Hematopoietic multipotent progenitor cell treated with erythropoietin and hydrocortisone succinate and interleukin-3 and kit ligand, for 8 days (in vitro differentiated cells): ENCODE results near the gene TMEM223.
"Not testable (repeated sequence)": the region's sequence is repeated elsewhere in the genome, so short reads cannot be mapped to it uniquely, and the experiment has no call there.

Experiments
- DNase-seq: peaks from one replicate; pipeline ENCODE4 v3.0.0-alpha.2; 2015

TMEM223 gene

GRCh38 chr11:62799486-62799885, 7.7 kb upstream of the TMEM223 start:
- DNase-seq = no peak

DNA sequence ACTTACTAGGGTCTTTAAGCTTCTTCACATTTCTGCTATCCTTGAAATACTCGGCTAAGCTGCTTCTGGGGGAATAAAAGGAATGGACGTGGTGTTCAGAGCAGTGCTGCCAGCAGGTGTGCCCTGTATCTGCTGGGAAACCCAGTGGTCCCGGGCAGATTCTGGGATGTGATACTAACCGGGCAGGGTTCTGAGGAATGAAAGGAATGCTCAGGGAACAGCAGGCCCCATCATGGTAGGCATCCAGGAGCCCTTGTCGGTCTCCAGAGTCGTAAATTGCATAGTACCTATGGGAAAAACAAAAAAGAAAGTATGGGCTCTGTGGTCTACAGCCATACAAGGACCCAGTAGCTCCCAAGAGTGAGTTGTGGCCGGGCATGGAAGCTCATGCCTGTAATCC, 4.5 kb upstream of the TMEM223 start:
- DNase-seq = no peak

DNA sequence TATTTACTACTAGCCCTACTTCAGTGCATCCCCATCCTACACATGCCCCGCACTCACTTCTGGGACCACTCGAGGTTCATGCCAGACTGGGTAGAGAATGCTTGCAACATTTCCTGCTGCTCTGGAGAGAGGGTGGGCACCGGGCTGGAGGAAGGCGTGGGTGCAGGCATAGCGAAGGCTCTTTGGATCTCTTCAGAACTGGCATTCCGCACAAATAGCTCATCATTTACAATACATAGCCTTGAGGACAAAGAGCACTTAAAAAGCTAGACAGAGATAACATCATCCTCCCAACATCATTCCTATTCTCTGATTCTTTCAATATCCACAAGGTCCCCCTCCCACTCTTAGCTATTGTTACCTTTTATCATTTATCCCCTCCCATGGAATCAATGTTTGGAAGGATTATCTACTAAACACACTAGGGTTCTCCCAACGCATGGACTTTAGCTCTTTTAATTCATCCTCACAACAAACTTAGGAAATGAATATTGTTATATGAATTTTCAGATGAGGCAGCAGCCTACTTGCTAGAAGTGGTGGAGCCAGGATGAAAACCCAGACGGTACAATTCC, 2.5 kb upstream of the TMEM223 start:
- DNase-seq = no peak

- DNase-seq = no peak
Measured at GRCh38 chr11:62792202-62792575, 383 bp upstream of the TMEM223 start.

- DNase-seq = no peak
Measured at GRCh38 chr11:62789576-62789975, 2.2 kb downstream of the TMEM223 start.

DNA sequence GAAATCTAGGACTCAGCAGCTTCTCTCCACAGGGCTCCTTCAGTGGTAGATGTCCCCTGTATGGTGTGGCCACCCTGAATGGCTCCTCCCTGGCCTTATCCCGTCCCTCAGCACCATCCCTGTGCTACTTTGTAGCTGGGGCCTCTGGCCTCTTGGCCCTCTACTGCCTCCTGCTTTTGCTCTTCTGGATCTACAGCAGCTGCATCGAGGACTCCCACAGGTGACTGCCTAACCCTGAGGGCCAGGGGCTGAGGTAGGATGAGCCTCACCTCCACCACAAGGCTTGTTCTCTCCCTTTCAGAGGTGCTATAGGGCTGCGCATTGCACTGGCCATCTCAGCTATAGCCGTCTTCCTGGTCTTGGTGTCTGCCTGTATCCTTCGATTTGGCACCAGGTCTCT, 2.8 kb downstream of the TMEM223 start:
- no peak for DNase-seq

DNA sequence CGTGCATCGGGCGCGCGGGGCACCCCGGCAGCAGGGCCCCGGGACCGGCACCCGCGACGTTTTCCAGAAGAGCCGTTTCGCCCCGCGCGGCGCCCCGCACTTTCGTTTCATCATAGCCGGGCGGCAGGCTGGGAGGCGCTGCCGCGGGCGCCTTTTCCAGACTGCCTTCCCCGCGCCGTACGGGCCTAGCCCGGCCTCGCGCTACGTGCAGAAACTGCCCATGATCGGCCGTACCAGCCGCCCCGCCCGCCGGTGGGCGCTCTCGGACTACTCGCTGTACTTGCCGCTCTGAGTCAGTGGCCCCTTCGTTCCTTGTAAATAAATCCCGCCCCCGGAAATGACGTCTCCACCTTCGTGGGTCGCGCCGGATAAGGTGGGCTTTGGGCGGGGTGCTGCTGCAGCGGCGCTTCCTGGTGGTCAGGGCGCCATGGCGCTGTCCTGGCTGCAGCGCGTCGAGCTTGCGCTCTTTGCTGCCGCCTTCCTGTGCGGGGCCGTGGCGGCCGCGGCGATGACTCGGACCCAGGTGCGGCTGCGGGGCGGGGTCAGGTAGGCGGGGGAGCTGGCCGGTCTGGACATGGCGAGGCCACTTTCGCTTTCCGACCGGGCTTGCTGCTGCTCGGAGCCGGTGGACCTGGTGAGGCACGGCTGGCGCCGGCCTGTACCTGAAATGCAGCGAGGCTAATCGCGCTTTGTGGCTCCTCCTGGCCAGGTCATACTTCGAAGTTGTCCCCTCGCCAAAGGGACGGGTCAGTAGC, 4.6 kb downstream of the TMEM223 start, which contains the start of gene TMEM179B:
TMEM179B (plus strand) TSS at position 398 of the 755 bp plus-strand sequence; CDS start at position 428, 30 bp downstream.
- DNase-seq = peak; percentile 99

- peak; percentile 87 for DNase-seq
Measured at GRCh38 chr11:62786318-62787004, 5.3 kb downstream of the TMEM223 start.

GRCh38 chr11:62782753-62783152, 9.1 kb downstream of the TMEM223 start:
- peak; percentile 28 for DNase-seq

DNA sequence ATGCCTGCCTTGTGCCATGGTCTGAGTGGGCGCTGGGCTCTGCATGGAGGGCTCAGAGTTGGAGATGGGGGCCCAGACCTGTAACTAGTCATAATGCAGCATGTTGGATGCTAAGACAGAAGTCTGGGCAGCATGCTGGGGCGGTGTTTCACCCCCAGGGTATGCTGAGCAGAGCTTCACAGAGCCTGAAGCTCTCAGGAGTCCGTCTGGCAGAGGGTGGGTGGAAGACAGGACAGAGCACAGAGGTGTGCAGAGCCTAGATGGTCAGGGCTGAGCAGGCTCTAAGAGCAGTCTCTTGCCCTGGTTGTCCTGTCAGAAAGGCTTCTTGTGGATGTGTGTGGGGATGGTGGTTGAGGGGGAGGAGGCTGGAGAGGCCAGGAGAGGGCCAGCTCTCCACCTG, 13.4 kb downstream of the TMEM223 start:
- DNase-seq = no peak

- no peak for DNase-seq
Measured at GRCh38 chr11:62777389-62777788, 14.4 kb downstream of the TMEM223 start.

DNA sequence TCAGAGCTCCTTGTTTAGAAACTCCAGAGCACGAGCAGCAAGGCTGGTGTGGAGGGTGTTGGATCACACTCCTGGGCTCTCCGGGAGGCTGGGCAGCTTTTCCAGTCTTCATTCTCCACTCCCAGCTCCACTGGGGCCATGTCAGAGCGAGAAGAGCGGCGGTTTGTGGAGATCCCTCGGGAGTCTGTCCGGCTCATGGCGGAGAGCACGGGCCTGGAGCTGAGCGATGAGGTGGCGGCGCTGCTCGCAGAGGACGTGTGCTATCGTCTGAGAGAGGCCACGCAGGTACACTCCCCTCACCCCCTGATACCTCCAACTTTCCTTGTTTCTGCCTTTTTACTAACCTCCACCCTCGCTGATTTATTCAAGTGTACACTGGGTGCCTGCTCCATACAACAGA, 16.2 kb downstream of the TMEM223 start:
- DNase-seq = no peak

DNA sequence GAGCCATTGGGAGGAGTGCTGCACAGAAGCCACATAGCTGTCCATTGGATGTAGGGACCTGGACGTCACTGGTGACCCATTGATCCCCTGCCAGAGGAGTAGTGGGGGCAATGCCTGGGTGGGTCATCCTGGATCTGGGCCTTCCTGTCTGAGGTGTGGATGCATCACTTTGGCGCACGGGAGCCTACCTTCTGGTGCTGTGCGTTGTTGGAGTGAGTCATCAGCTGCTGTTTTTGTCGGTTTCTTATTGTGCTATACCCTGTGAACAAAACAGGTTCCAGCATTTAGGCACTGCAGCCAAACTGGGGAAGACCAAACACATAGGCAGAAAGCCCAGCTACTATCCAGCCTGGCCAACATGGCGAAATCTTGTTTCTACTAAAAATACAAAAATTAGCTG, 17.4 kb downstream of the TMEM223 start:
- DNase-seq = no peak

GRCh38 chr11:62771144-62772021, 20.4 kb downstream of the TMEM223 start, which contains the start of gene TAF6L:
Gene TAF6L, plus strand, starts transcription at chr11:62771396. Its CDS starts 4,388 bp downstream, at chr11:62775784.
- DNase-seq = peak; percentile 98

- no peak for DNase-seq
Measured at GRCh38 chr11:62770778-62771143, 21.0 kb downstream of the TMEM223 start.

GRCh38 chr11:62760867-62761227, 31.0 kb downstream of the TMEM223 start:
- not testable (repeated sequence) for DNase-seq

DNA sequence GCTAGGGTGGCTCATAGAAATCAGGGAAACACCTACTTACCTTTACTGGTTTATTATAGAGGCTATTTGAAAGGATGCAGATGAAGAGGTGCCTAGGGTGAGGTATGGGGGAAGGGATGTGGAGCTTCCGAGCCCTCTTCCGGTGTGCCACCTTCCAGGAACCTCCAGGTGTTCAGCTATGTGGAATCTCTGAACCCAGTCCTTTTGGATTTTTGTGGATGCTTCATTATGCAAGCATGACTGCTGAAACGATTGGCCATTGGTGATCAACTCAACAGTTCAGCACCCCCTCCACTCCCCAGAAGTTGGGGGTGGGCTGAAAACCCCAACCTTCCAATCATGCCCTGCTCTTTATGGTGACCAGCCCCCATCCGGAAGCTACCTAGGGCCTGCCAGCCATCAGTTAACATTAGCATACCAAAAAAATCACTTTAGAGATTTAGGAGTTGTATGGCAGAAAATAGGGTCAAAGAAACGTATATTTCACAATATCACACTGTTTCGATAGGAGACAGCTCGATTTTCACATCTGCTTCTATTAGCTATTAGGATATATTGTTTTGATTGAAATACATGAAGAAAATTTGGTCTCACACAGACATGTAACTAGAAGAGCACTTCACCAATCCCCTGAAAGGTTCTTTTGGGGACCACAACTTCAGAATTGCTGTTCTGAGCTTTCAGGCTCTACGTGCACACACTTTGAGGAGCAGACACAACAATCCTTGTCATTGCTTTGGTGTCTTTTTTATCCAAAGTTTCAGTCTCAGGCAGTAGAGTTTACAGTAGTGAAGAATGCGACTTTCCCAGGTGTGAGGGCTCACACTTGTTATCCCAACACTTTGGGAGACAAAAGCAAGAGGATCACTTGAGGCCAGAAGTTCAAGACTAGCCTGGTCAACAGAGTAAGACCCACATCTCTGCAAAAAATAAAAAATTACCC, 33.7 kb downstream of the TMEM223 start:
- no peak for DNase-seq

GRCh38 chr11:62755086-62755615, 36.7 kb downstream of the TMEM223 start:
- DNase-seq = no peak

DNA sequence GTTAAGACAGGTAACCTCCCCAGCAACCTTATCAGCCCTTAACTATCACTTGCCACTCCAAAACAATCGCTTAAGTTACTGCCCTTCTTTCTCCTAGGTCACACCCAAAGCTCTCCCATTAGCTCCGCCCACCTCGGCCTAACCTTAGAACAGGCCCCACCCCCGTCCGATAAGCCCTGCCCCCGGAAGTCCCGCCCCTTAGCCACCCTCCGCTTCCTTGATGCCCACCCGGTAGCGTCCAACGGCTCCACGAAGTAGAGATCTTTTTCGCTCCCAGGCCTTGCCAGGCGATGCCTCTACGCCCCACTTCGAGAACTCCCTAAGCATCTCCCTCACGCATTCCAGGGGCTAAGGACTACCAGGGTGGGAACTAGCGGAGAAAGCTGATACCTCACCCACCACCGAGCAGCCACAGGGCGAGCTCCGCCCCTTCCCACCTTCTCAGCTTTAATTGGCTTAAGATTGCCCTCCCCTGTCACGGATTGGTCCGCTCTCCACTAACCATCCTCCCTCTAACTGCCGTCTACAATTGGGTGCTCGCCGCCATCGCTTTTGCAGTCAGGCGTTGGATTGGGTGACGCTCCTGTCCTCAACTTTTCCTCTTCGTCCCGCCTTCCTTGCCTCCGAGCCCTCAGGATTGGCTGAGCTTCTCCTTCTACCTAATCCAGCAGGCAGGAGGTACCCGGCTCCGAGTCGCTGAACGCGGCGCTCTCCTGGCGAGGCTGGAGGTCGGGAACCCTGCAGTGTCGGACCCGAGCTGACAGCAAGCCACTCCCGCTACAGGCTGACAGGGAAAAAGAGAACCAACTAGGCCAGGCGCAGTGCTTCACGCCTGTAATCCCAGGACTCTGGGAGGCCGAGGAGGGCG, 37.8 kb downstream of the TMEM223 start, which contains the start of gene ZBTB3:
ZBTB3 (minus strand) TSS at position 425 of the 868 bp plus-strand sequence. CDS start 496 bp downstream, outside the sequence.
- DNase-seq = peak; percentile 100

GRCh38 chr11:62752994-62753735, 38.6 kb downstream of the TMEM223 start:
- DNase-seq = no peak
